GM23338 (cell line): Measurements from ENCODE around the gene CCL15.

Source experiments
- CREB1 ChIP-seq: fragments of 250-450 bp; sonication (Bioruptor Pico); IDR thresholded peaks from 2 replicates; pipeline ENCODE4 v1.5.0; 2020; ENCODE audit warnings: low read depth, mild to moderate bottlenecking, moderate library complexity
- CTCF ChIP-seq, 2 experiments: fragments of 200-600 bp in 1 of 2; sonication (generic) in 1 of 2; conservative IDR thresholded peaks; 2 replicates each; pipeline versions ENCODE4 v1.5.1 to v1.6.1; 2016 to 2017; ENCODE audit warnings: antibody characterized with exemption in 2 of 2, low read depth in 2 of 2, mild to moderate bottlenecking in 2 of 2, moderate library complexity in 1 of 2
- EZH2 ChIP-seq: fragments of 200-600 bp; sonication (generic); IDR thresholded peaks from one replicate; pipeline ENCODE4 v1.8.0; 2017; ENCODE audit warnings: antibody characterized with exemption, mild to moderate bottlenecking, low read depth; ENCODE audit not compliant: unreplicated experiment
- EZH2phosphoT487 ChIP-seq: fragments of 200-600 bp; sonication (generic); IDR thresholded peaks from one replicate; pipeline ENCODE4 v1.8.1; 2018; ENCODE audit warnings: antibody characterized with exemption; ENCODE audit not compliant: unreplicated experiment
- JUNB ChIP-seq: IDR thresholded peaks from one replicate; pipeline ENCODE4 v1.6.1; 2016; ENCODE audit warnings: antibody characterized with exemption; ENCODE audit not compliant: unreplicated experiment
- NANOG ChIP-seq: IDR thresholded peaks from 2 replicates; pipeline ENCODE4 v1.6.1; 2016; ENCODE audit warnings: antibody characterized with exemption, borderline replicate concordance
- POLR2AphosphoS5 ChIP-seq: IDR thresholded peaks from 2 replicates; pipeline ENCODE4 v1.6.1; 2016; ENCODE audit warnings: antibody characterized with exemption, low read depth
- REST ChIP-seq: IDR thresholded peaks from one replicate; pipeline ENCODE4 v1.6.1; 2018; ENCODE audit warnings: antibody characterized with exemption; ENCODE audit not compliant: unreplicated experiment
- STAT1 ChIP-seq: IDR thresholded peaks from one replicate; pipeline ENCODE4 v1.6.1; 2016; ENCODE audit warnings: antibody characterized with exemption; ENCODE audit not compliant: unreplicated experiment
- ZNF331 ChIP-seq: fragments of 250-450 bp; sonication (Bioruptor Pico); IDR thresholded peaks from 2 replicates; pipeline ENCODE4 v1.5.0; 2020; ENCODE audit warnings: low read depth, mild to moderate bottlenecking, moderate library complexity

- TF ChIP-seq CTCF (conservative IDR thresholded peaks at IDR 0.05; ENCODE audit: low read depth in 2 of 2) (peak; percentile 48 to 73), POLR2AphosphoS5 (no peak), REST (no peak), EZH2 (no peak), CREB1 (CRISPR knock-in tag) (no peak), EZH2phosphoT487 (no peak), JUNB (no peak), NANOG (no peak), ZNF331 (CRISPR knock-in tag) (no peak), STAT1 (no peak)
Measured at GRCh38 chr17:35981908-35982330, 19.4 kb downstream of the CCL15 start.
